Right lobe of liver (tissue), 4 donors: Measurements from ENCODE around the gene PLCL2.

Experiments
- POLR2A ChIP-seq: fragments of 450-650 bp; IDR thresholded peaks from one replicate; pipeline ENCODE4 v1.6.1; 2017; ENCODE audit warnings: antibody characterized with exemption, mild to moderate bottlenecking
- TF ChIP-seq, protein P1 (sequence below), 4 donors: fragments of 200-600 bp in 3 of 4; fragments of 450-650 bp in 1 of 4; IDR thresholded peaks; one replicate each; pipeline versions ENCODE4 v1.5.1 to v1.8.0; 2016 to 2022; ENCODE audit warnings: antibody characterized with exemption in 4 of 4, mild to moderate bottlenecking in 2 of 4
- donor health status: DM: no; HTN: no; CAD: no.
- donor health status: DM: no; HTN: no; CAD: no.
- donor health status: DM: no; HTN: yes; CAD: no.

GRCh38 chr3:16877505-16877904 is 7.2 kb upstream of the PLCL2 start:
- TF ChIP-seq, protein P1, sequence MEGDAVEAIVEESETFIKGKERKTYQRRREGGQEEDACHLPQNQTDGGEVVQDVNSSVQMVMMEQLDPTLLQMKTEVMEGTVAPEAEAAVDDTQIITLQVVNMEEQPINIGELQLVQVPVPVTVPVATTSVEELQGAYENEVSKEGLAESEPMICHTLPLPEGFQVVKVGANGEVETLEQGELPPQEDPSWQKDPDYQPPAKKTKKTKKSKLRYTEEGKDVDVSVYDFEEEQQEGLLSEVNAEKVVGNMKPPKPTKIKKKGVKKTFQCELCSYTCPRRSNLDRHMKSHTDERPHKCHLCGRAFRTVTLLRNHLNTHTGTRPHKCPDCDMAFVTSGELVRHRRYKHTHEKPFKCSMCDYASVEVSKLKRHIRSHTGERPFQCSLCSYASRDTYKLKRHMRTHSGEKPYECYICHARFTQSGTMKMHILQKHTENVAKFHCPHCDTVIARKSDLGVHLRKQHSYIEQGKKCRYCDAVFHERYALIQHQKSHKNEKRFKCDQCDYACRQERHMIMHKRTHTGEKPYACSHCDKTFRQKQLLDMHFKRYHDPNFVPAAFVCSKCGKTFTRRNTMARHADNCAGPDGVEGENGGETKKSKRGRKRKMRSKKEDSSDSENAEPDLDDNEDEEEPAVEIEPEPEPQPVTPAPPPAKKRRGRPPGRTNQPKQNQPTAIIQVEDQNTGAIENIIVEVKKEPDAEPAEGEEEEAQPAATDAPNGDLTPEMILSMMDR (IDR thresholded peaks at IDR 0.05): no peak
- no peak for TF ChIP-seq POLR2A
